GM21529 (cell line): Measurements from ENCODE around the gene MTURN.

Experiments used
- ATAC-seq: cut with Tn5 transposase; IDR thresholded peaks from one replicate; pipeline ENCODE4 v1.9.1; 2021; ENCODE audit not compliant: unreplicated experiment

MTURN gene

DNA sequence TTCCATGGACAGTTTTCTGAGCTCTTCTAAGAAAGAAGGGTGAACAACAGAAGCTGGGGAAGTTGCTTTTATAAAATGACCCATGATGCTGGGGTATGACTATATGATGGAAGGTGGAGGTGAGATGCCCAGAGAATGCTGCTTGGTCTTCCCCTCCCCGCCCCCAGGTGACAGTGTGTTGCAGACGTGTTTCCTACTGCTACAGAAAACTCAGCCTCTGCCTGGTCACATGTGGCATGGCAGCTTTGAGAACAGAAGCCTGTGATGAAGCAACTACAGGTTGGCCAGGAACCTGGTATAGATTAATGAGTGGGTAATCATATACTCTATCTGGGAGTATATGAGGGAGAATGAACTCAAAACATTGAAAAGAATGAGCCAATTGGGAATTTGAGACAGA, 67.1 kb downstream of the MTURN start:
- no peak for ATAC-seq

DNA sequence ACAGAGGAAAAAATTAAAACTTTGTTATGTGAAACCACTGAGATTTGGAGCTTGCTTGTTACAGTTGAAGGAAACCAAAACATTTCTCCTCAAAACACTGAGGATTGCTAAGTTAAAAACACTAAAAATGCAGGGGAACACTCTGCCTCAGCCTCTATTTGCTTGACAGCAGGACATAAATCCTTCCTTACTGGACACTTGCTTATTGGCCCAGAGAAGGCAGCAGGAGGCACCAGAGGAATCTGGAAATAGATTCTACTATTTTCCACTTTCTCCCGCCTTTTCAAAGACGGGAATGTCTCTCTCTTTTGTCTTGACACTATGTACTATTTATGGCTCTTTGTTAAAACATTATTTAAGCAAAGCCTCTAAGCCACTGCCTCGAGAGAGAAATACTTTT, 67.9 kb downstream of the MTURN start:
- ATAC-seq, result no peak

- no peak for ATAC-seq
Observed at GRCh38 chr7:30206491-30206890, 71.7 kb downstream of the MTURN start.

DNA sequence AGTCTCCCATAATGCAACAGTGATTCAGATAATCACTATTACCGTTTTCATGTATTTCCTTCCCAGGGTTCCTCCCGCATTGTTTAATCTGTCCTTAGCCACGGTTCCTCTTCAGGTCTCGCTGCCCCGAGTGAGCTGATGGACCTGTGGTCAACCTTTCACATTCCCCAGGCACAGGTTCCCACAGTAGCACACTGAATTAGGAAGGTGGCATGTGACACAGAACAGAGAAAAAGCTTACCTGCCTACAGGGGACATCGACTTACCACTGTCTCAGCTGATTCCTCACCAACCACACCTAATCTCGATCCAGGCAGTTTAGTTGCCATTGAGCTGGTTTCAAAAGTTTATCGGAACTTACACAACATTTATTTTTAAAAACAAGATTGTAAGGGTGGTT, 72.2 kb downstream of the MTURN start:
- ATAC-seq, result no peak

GRCh38 chr7:30207376-30207775, 72.6 kb downstream of the MTURN start:
- ATAC-seq, result no peak

DNA sequence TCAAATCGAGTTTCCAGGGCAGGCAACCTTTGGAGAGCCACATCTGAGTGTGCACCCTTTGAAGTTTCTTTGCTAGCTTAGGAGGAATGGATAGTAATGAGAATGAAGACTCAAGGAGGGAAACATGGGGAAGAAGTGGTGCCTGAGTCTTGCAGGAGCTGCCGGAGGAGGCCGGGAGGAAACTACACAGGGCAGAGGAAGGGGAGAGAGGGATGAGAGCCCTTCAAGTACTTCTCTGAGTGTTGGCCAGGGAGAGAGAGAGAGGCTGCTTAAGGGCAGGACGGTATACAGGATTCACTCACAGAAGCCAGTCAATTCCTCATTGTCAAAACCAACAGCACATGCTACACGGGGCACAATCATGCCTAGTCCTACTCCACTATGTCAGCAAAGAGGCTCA, 75.2 kb downstream of the MTURN start:
- ATAC-seq, result no peak
